Pancreas (tissue), 10 donors: ENCODE data around the gene MTHFSD. TPM values are rescaled to one million over a fixed set of nuclear protein-coding genes. Genes with fewer than 3 reads are reported as not detected.

Experiments
- ATAC-seq, 4 donors: fragments of 200-7000 bp; cut with Tn5 transposase; one replicate each; pipeline versions ENCODE4 v1.8.0 to v1.9.1; 2020; ENCODE audit warnings: mild to moderate bottlenecking in 4 of 4, moderate library complexity in 4 of 4
- DNase-seq, 6 donors: peaks; one replicate each; pipeline ENCODE4 v3.0.0-alpha.2; 2020
- FAIRE-seq: peaks from 2 replicates; lab custom pipeline; 2012; peaks lifted over from hg19 to GRCh38; lab: Jason Lieb, UNC
- H3K27ac ChIP-seq, 4 donors: fragments of 200-600 bp; sonication (generic); 1 replicate in 3 of 4; 2 replicates in 1 of 4; pipeline versions ENCODE4 v1.5.0 to v1.8.0; 2020
- H3K27me3 ChIP-seq, 4 donors: fragments of 200-600 bp; one replicate each; pipeline ENCODE4 v1.8.0; 2021
- H3K36me3 ChIP-seq, 3 donors: fragments of 200-600 bp; sonication (generic) in 1 of 3; one replicate each; pipeline versions ENCODE4 v1.5.0 to v1.8.0; 2020 to 2021
- H3K4me1 ChIP-seq, 3 donors: fragments of 200-600 bp; one replicate each; pipeline ENCODE4 v1.8.0; 2021
- H3K4me3 ChIP-seq, 4 donors: fragments of 200-600 bp; sonication (generic) in 2 of 4; one replicate each; pipeline versions ENCODE4 v1.5.0 to v1.8.0; 2020 to 2021
- H3K9me3 ChIP-seq, 4 donors: fragments of 200-600 bp; one replicate each; pipeline ENCODE4 v1.8.0; 2021
- CTCF ChIP-seq, 4 donors: fragments of 200-600 bp; sonication (generic) in 3 of 4; IDR thresholded peaks; one replicate each; pipeline versions ENCODE4 v1.5.0 to v1.8.0; 2021; ENCODE audit warnings: antibody characterized with exemption in 4 of 4
- WGBS, 2 donors: extraction: QIAGEN DNeasy Blood & Tissue Kit; methylation state at CpG; one replicate each; pipeline ENCODE4 v1.1.7; 2013; 5-methylcytosine and 5-hydroxymethylcytosine counted together
- intact Hi-C, 3 donors: fragments of 100-400 bp; cut with DNase I; formaldehyde crosslinking; loops; one replicate each; pipeline versions ENCODE4 v1.11.1 to v1.14.2; 2022
- polyA plus RNA-seq, 2 donors: library from polyadenylated mRNA; stranded (reverse); fragments of 200-250 nt; gene quantifications; one replicate each; pipeline ENCODE4 v1.2.3, GENCODE V29; 2013
- total RNA-seq, 6 donors: library from RNA; stranded (reverse); fragmentation: NEBNext Ultra II Directional in 4 of 6; extraction: Animal tissue kit (Norgen Biotek cat#: 25700) in 4 of 6; gene quantifications; one replicate each; pipeline versions ENCODE4 v1.2.1 to v1.2.4, GENCODE V29; 2021 to 2023
- donor health status: healthy with polysubstance abuse.
- donor health status: DM: no; HTN: no; CAD: no; lungs with moderate emphysema.
- donor health status: DM: no; HTN: no; CAD: no.
- donor health status: control.
- donor health status: control.
- donor health status: Bipolar disorder and iron deficiency.
- donor health status: DM: yes; HTN: yes; CAD: no.
- donor health status: DM: no; HTN: no; CAD: no.
- donor health status: DM: no; HTN: no; CAD: no.
- donor health status: DM: yes; HTN: yes; CAD: no.

MTHFSD gene
- total and polyA plus RNA-seq, 8 donors, result 7.3 to 17.6 (median 10.4) TPM

DNA sequence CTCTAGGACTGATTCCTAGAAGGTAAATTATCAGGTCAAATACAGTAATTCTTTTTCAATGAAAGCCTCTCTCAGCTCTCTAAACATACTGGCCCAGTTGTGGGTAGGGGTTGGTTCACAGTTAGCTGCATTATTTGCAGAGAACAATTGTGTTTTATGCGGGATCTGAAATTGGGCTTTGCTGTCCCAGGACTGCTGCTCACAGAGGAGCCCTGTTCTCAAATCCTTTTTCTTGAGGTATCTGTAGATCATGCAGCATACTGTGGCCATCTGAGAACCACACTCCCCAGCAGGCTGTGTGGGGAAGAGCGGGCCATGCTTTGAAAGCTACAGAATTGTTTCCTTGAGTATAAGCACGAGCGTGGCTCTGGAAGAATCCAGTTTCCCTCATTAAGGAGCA is 17.5 kb downstream of the MTHFSD start:
- H3K36me3 ChIP-seq, result peaks cover 5 to 47% (median 16%) of the 10 kb centered on the region in 3 donors
- ATAC-seq (no peak), DNase-seq (no peak), FAIRE-seq (no peak)
- no peak overlapping the region for H3K27ac ChIP-seq
- no peaks in the 10 kb centered on the region for H3K9me3 ChIP-seq
- intact Hi-C loops, result no loop called here
- no peak for TF ChIP-seq CTCF (IDR thresholded peaks at IDR 0.05)
- no peak overlapping the region for H3K4me3 ChIP-seq
- WGBS, 2 donors, result 94 to 95% methylated on average over 4 of the region's 4 CpGs
- H3K4me1 ChIP-seq, result no peaks in the 10 kb centered on the region
- H3K27me3 ChIP-seq, result no peaks in the 10 kb centered on the region

DNA sequence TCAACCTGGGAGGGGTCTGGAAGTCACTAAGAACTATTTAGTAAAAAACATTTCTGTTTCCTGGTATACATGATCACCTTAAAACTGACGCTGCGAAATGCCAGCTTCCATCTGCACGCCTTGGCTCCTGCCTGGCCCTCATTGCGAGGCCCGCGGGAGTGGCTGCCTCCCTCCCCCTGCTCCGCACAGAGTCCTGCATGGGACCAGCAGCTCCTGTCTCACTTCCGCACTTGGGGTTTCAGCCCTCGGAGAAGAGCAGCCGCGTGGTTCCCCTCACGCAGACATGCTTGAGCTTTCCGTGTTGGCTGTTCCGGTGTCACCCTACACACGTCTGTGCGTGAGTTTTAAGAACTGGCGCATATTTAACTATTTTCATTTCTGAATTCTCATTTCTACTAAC is 18.4 kb downstream of the MTHFSD start:
- Histone ChIP-seq H3K27ac (no peak overlapping the region), H3K4me3 (no peak overlapping the region), H3K9me3 (no peaks in the 10 kb centered on the region), H3K27me3 (no peaks in the 10 kb centered on the region), H3K36me3 (peaks cover 2 to 42% (median 16%) of the 10 kb centered on the region in 3 donors), H3K4me1 (no peaks in the 10 kb centered on the region)
- DNase-seq, result no peak
- FAIRE-seq, result no peak
- ATAC-seq, result no peak
- WGBS, 2 donors, result 95 to 96% methylated on average over 17 of the region's 17 CpGs
- intact Hi-C loops, result no loop called here
- TF ChIP-seq CTCF (IDR thresholded peaks at IDR 0.05), result no peak

- DNase-seq (no peak), FAIRE-seq (no peak), ATAC-seq (no peak)
- Histone ChIP-seq H3K27me3 (no peaks in the 10 kb centered on the region), H3K4me3 (no peak overlapping the region), H3K27ac (no peak overlapping the region), H3K36me3 (peaks cover 0 to 28% (median 11%) of the 10 kb centered on the region in 3 donors), H3K9me3 (no peaks in the 10 kb centered on the region), H3K4me1 (no peaks in the 10 kb centered on the region)
- no peak for TF ChIP-seq CTCF (IDR thresholded peaks at IDR 0.05)
- 80 to 85% methylated on average over 18 of the region's 18 CpGs for WGBS, 2 donors
- intact Hi-C loops, result no loop called here
Measured at GRCh38 chr16:86534779-86535615, 20.0 kb downstream of the MTHFSD start.

DNA sequence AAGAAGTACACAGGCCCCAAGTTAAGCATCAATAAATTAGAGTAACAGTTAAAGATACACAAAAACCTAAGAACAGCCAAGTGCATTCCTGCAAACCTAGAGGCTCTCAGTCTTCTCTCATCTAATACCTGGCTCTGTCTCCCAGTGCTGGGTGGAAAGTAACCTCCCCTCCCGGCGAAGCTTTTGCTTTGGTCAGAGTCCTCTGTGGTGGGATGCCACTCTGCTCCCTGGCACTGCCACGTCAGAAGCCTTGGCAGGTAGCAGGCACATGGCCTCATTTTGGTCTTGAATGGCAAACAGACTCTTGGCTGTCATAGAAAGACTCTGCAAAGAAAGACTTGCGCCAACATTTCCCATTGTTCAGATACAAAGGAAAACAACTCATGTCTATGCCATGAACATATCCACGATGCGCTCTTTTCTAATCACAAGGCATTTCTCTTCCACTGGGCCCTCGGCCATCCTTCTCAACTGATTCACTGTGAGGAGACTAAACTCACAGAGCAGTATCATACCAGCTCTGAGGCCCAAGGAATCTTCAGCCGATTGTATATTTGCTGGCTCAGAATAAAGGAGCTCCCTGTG is 21.2 kb downstream of the MTHFSD start:
- no peak for FAIRE-seq
- no peaks in the 10 kb centered on the region for H3K9me3 ChIP-seq
- H3K36me3 ChIP-seq, result peaks cover 0 to 19% (median 5%) of the 10 kb centered on the region in 3 donors
- no peak for ATAC-seq
- no peaks in the 10 kb centered on the region for H3K27me3 ChIP-seq
- TF ChIP-seq CTCF (IDR thresholded peaks at IDR 0.05), result no peak
- DNase-seq, result no peak
- H3K4me1 ChIP-seq, result no peaks in the 10 kb centered on the region
- 87 to 92% methylated on average over 8 of the region's 8 CpGs for WGBS, 2 donors
- intact Hi-C loops, result no loop called here
- no peak overlapping the region for H3K4me3 ChIP-seq
- H3K27ac ChIP-seq, result no peak overlapping the region

DNA sequence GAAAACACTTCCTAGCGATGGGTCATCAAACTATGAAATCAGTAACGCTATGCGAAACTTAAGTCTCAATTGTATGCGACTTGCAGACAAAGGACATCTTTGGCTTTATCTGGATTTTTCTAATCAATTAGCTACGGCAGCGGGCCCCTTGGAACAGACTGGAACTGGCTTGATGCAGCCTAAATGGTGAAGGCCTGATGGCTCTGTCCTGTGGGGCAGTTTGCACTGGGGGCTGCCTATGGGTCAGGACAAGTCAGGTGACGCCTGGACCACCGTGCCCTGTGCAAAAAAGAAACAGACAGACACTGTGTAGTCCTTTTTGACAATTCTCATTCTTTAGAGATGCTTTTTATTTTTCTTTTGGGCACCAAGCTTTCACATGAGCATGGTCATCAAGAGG is 22.0 kb downstream of the MTHFSD start:
- no peak for DNase-seq
- Histone ChIP-seq H3K4me1 (no peaks in the 10 kb centered on the region), H3K27ac (no peak overlapping the region), H3K9me3 (no peaks in the 10 kb centered on the region), H3K36me3 (peaks cover 0 to 11% (median under 1%) of the 10 kb centered on the region in 3 donors), H3K27me3 (no peaks in the 10 kb centered on the region), H3K4me3 (no peak overlapping the region)
- intact Hi-C loops, result no loop called here
- FAIRE-seq, result no peak
- no peak for TF ChIP-seq CTCF (IDR thresholded peaks at IDR 0.05)
- ATAC-seq, result no peak
- WGBS, 2 donors, result 93 to 95% methylated on average over 8 of the region's 8 CpGs
